Hepatocyte (in vitro differentiated cells): ENCODE data around the gene SPRR2G. TPM values are rescaled to one million over a fixed set of nuclear protein-coding genes. Genes with fewer than 3 reads are reported as not detected.

ENCODE experiments used
- DNase-seq: peaks from one replicate; pipeline ENCODE4 v3.0.0-alpha.2; 2016; ENCODE audit warnings: low spot score
- H2AFZ ChIP-seq: fragments of 200-600 bp; sonication (generic); 2 replicates; pipeline ENCODE4 v1.6.0; 2016; ENCODE audit warnings: antibody characterized with exemption, mild to moderate bottlenecking
- H3K27ac ChIP-seq: fragments of 200-600 bp; sonication (generic); 2 replicates; pipeline ENCODE4 v1.5.1; 2016; ENCODE audit warnings: mild to moderate bottlenecking
- H3K27me3 ChIP-seq: fragments of 200-600 bp; sonication (generic); 2 replicates; pipeline ENCODE4 v1.6.1; 2016
- H3K36me3 ChIP-seq: fragments of 200-600 bp; sonication (generic); replicated peaks from 2 replicates; pipeline ENCODE4 v1.5.1; 2016; ENCODE audit warnings: low read depth; ENCODE audit not compliant: insufficient read depth
- H3K4me1 ChIP-seq: fragments of 200-600 bp; sonication (generic); 2 replicates; pipeline ENCODE4 v1.5.1; 2016; ENCODE audit warnings: mild to moderate bottlenecking, moderate library complexity; ENCODE audit not compliant: insufficient read depth
- H3K4me2 ChIP-seq: fragments of 200-600 bp; sonication (generic); 2 replicates; pipeline ENCODE4 v1.6.0; 2016
- H3K4me3 ChIP-seq: fragments of 200-600 bp; sonication (generic); 2 replicates; pipeline ENCODE4 v1.5.1; 2016; ENCODE audit warnings: mild to moderate bottlenecking
- H3K79me2 ChIP-seq: fragments of 200-600 bp; sonication (generic); 2 replicates; pipeline ENCODE4 v1.6.0; 2017; ENCODE audit warnings: mild to moderate bottlenecking
- H3K9me2 ChIP-seq: fragments of 200-600 bp; sonication (generic); replicated peaks from 2 replicates; pipeline ENCODE4 v1.6.0; 2017; ENCODE audit warnings: mild to moderate bottlenecking; ENCODE audit not compliant: insufficient read depth
- H3K9me3 ChIP-seq: fragments of 200-600 bp; sonication (generic); 2 replicates; pipeline ENCODE4 v1.5.1; 2016; ENCODE audit warnings: low read depth, mild to moderate bottlenecking
- H4K20me1 ChIP-seq: fragments of 200-600 bp; sonication (generic); 2 replicates; pipeline ENCODE4 v1.6.0; 2016; ENCODE audit warnings: mild to moderate bottlenecking; ENCODE audit not compliant: insufficient read depth, poor library complexity, severe bottlenecking
- CTCF ChIP-seq: fragments of 200-600 bp; sonication (generic); IDR thresholded peaks from 2 replicates; pipeline ENCODE4 v1.5.1; 2016; ENCODE audit warnings: antibody characterized with exemption, mild to moderate bottlenecking; ENCODE audit not compliant: poor library complexity
- EZH2 ChIP-seq: fragments of 200-600 bp; sonication (generic); IDR thresholded peaks from 2 replicates; pipeline ENCODE4 v1.6.1; 2016; ENCODE audit warnings: antibody characterized with exemption, mild to moderate bottlenecking, borderline replicate concordance
- EZH2phosphoT487 ChIP-seq: fragments of 200-600 bp; sonication (generic); IDR thresholded peaks from one replicate; pipeline ENCODE4 v1.6.1; 2018; ENCODE audit warnings: antibody characterized with exemption, mild to moderate bottlenecking, low read depth, moderate library complexity; ENCODE audit not compliant: unreplicated experiment, severe bottlenecking
- WGBS: methylation state at CpG from one replicate; pipeline ENCODE4 v1.1.6; 2016; ENCODE audit warnings: low lambda C conversion rate; ENCODE audit errors: missing lambda C conversion rate; 5-methylcytosine and 5-hydroxymethylcytosine counted together
- polyA plus RNA-seq: library from polyadenylated mRNA; unstranded; fragments of >200 nt; fragmentation: Nextera tagmentation; extraction: Ambion mirVana; gene quantifications from 2 replicates; pipeline ENCODE4 v1.2.1, GENCODE V29; 2016
- total RNA-seq: library from RNA; depleted of rRNA; stranded (reverse); fragments of >200 nt; gene quantifications from 2 replicates; pipeline ENCODE4 v1.2.3, GENCODE V29; 2014

The SPRR2G gene
- total and polyA plus RNA-seq, 2 experiments from 2014 or later: not detected

GRCh38 chr1:153152481-153152880 is 1.8 kb upstream of the SPRR2G start:
- no peaks in the 10 kb centered on the region for H3K9me3 ChIP-seq
- H3K4me3 ChIP-seq: no peak overlapping the region
- 40% methylated on average over 3 of the region's 3 CpGs for WGBS

GRCh38 chr1:153141377-153141776 is 9.3 kb downstream of the SPRR2G start:
- H2AFZ ChIP-seq: no peak overlapping the region
- 83% methylated on average over 3 of the region's 3 CpGs for WGBS
- no peaks in the 10 kb centered on the region for H3K4me1 ChIP-seq
- H3K4me3 ChIP-seq: no peak overlapping the region
- TF ChIP-seq EZH2phosphoT487 (no peak), EZH2 (no peak), CTCF (no peak)
- DNase-seq: no peak
- no peak overlapping the region for H3K27ac ChIP-seq
- H4K20me1 ChIP-seq: no peaks in the 10 kb centered on the region
- no peaks in the 10 kb centered on the region for H3K27me3 ChIP-seq
- no peaks in the 10 kb centered on the region for H3K9me3 ChIP-seq
- no peaks in the 10 kb centered on the region for H3K9me2 ChIP-seq
- H3K4me2 ChIP-seq: no peak overlapping the region
- no peaks in the 10 kb centered on the region for H3K36me3 ChIP-seq
- H3K79me2 ChIP-seq: no peaks in the 10 kb centered on the region

More at GRCh38 chr1:153152481-153152880, 1.8 kb upstream of the SPRR2G start:
- Histone ChIP-seq H4K20me1 (no peaks in the 10 kb centered on the region), H3K27me3 (no peaks in the 10 kb centered on the region), H2AFZ (no peak overlapping the region), H3K79me2 (no peaks in the 10 kb centered on the region), H3K9me2 (no peaks in the 10 kb centered on the region), H3K36me3 (no peaks in the 10 kb centered on the region), H3K4me1 (no peaks in the 10 kb centered on the region), H3K27ac (no peak overlapping the region), H3K4me2 (no peak overlapping the region)
- no peak for DNase-seq
- TF ChIP-seq EZH2phosphoT487 (no peak), EZH2 (no peak), CTCF (no peak)

- WGBS: 72% methylated on average over 3 of the region's 3 CpGs
- no peak overlapping the region for H3K4me2 ChIP-seq
Observed at GRCh38 chr1:153140484-153140883, 10.2 kb downstream of the SPRR2G start.

More at GRCh38 chr1:153140484-153140883, 10.2 kb downstream of the SPRR2G start:
- Histone ChIP-seq H4K20me1 (no peaks in the 10 kb centered on the region), H3K9me2 (no peaks in the 10 kb centered on the region), H3K27me3 (no peaks in the 10 kb centered on the region), H3K9me3 (no peaks in the 10 kb centered on the region), H3K4me1 (no peaks in the 10 kb centered on the region), H3K27ac (no peak overlapping the region), H3K36me3 (no peaks in the 10 kb centered on the region), H3K79me2 (no peaks in the 10 kb centered on the region), H3K4me3 (no peak overlapping the region), H2AFZ (no peak overlapping the region)
- DNase-seq: no peak
- TF ChIP-seq CTCF (no peak), EZH2phosphoT487 (no peak), EZH2 (no peak)
